CD4-positive, alpha-beta T cell treated with Interleukin-17A for 1 hour (primary cell): ENCODE data around the gene SMARCD3.

Source experiments
- DNase-seq: peaks from one replicate; pipeline ENCODE4 v3.0.0-alpha.2; 2020

SMARCD3 gene

DNA sequence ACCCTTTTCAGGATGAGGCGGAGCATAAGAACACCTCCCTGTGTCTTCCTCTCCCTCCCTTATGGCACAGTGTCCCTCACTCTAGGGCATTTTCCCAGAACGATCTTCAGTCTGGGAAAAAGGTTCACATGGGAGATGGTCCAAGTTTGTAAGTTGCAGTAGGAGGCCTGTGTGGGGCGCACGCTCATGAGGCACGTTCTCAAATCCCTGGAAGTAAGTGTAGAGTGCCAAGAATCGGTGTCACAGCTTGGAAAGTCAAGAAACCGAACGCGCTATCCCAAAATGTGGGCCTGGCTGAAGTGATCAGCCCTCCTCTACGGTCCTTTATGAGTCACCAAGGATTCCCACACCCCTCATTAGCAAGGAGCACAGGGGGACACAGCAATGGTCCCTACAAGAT is 23.9 kb upstream of the SMARCD3 start:
- DNase-seq, result no peak

DNA sequence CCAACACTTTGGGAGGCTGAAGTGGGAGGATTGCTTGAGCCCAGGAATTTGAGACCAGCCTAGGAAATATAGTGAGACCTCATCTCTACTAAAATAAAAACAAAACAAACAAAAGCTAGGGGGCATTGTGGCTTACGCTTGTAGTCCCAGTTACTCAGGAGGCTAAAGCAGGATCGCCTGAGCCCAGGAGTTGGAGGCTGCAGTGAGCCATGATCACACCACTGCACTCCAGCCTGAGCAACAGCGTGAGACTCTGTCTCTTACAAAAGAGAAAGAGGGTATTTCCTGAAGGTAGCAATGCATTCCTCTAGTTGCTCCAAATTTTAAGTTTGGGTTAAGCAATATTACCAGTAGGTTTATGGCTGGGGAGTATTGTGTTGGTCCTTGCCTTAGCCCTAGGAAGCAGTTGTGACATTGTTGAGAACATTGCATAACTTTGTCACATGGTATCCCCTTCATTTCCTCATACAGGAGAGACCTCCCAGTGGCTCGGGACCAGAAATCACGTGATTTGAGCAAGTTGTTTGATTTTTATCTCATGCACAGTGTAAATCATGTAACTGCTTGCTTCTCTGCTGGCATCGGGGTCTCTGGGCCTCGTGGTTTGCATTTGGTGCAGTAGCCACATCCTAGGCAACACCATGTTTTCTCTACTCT is 23.3 kb upstream of the SMARCD3 start:
- DNase-seq, result peak; percentile 29

DNA sequence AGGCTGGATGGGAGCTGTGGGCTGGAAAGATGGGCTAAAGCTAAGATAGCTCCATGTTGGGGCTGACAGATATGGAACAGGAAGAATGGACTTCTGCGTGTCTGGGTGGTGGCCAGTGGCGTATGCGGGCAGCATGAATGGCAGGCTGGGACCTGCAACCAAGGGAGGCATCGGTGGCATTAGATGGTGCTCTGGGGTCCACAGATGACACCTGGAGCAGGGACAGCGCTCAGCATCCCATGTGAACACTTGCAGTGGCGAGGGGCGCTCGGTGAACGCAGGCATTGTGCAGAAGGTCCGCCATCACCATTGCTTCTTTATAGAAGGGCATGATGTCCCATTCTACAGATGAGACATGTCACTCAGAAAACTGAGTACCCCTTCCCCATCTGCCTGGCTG is 21.0 kb upstream of the SMARCD3 start:
- no peak for DNase-seq

DNA sequence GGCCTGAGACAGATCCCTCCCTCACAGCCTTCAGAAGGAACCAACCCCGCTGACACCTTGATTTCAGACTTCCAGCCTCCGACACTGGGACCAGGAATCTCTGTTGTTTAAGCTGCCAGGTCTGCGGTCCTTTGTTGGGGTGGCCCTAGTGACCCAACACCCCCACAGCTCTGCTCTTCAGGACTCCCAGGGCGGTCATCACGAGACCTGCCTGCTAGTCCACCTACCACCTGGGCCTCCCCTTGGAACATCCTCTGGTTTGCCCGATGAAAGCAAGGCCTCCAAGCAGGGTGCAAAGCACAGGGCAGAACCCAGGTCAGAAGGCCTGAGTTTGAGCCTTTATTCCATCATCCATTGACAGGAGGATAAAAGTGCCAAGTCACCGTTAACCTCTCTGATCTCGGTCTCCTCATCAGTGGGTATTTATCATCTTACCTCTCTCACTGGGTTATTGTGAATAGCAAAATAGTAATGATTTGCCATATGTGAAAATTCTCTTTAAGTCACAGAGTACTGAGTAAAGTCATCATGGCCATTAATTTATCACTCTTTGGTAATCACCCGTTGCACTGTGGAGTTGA is 16.9 kb upstream of the SMARCD3 start:
- DNase-seq, result no peak

DNA sequence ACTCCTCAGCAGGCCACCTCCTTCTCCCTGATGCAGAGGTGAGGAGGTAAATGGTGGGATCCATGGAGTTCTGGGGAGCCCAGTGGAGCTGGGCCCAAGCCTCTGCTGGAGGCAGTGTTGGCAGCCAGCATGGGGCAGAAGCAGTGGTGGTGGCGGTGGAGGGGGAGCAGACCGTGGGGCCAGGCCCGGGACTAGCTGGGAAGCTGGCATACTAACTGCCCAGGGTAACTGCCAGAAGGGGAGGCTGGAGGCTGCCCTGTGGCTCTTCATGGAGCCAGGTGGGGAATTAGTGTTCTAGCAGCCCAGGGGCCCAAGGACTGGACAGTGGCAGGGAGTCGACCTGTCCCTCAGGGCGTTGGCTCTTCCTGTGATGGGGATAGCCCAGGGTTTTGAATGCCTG is 16.1 kb upstream of the SMARCD3 start:
- DNase-seq, result no peak

DNA sequence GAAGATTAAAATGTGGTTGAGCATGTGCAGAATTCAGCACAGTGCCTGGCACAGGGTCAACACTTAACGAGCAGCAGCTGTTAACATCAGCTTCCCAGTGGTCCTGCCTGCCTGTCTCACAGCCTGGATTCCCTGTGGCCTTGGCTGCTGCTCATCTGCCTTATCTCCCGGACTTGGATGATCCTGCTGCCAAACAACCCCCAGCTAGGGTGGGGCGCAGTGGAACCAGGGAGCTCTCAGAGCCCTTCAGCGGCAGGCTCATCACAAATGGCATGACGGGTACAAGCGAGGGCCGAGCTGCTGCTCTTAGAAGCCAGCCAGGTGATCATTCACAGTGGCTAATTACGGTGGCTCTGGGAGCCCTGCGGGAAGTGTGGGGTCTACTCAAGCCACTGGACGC is 13.0 kb upstream of the SMARCD3 start:
- DNase-seq, result no peak

DNA sequence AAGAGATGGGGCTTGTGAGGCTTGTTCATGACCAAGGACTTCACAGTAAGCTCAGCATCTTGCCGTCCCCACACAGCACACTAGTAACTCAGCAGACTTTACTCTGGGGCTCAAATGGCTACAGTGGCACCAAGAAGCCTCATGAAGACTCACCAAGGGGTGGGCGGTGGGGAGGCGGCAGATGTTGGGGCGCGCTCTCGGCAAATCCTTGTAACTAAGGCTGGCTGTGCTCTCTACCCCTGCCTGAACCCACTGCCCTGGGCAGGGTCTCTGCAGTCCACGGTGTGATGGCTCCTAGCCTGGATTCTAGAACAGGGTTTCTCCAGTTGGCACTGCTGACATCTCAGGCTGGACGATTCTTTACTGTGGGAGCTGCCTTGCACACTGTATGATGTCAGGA is 12.4 kb upstream of the SMARCD3 start:
- no peak for DNase-seq

DNA sequence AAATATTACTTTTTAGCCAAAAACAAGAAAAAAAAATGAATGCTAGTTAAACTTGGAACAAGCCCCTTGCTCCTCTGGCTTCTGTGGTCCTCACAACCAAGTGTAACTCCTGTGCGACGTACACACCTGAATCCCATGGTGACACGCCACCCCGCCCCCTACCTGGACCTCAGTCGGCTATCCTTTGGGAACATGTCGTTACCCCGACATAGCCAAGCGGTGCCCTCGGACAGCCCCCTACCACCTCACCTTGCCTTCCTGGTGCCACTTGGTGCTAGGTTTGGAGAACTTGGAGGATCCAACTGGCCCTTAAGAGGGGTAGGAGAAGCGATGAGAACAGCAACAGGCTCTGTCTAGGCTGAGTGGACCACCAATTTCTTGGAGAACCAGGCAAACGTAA is 12.0 kb upstream of the SMARCD3 start:
- no peak for DNase-seq

DNA sequence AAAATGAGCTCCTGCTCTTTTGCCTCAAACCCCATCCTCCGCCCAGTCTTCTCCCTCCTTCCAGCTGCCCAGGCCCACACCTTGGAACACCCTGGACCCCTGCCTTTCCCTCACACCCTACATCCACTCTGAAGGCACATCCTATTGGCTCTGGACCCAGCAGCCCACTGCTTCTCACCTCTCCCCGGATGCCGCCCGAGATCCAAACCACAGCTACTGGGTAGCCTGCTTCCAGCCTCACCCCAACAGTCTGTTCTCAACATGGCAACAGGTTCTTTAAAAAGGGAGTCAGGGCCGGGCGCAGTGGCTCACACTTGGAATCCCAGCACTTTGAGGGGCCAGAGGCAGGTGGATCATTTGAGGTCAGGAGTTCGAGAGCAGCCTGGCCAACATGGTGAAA is 9.5 kb upstream of the SMARCD3 start:
- no peak for DNase-seq

DNA sequence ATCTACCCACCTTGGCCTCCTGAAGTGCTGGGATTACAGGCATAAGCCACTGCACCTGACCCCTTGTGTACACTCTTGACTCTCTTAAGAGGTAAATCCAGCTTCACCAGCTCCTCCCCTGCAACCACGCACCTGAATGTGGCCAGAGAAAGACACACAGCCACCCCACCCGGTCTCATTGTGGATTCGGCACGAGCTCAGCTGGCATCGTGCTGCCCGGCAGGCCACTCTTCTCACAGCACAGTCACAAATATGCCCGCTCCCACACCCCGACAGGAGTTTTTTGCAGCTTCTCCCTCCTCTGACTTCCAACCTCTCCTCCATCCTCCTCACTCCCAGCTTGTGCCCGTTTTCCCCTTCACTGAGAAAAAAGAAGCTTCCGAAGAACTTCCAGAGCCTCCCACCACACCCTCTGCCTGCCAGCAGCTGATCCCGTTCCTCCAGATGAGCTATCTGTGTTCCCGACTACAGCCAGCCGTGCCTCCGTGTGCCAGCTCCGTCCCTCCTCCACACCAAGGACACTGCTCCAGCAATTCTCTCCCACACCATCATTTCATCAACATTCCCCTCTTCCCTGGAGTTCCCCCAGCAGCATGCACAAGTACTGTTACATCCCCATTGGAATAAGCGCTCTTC is 8.0 kb upstream of the SMARCD3 start:
- DNase-seq, result no peak

DNA sequence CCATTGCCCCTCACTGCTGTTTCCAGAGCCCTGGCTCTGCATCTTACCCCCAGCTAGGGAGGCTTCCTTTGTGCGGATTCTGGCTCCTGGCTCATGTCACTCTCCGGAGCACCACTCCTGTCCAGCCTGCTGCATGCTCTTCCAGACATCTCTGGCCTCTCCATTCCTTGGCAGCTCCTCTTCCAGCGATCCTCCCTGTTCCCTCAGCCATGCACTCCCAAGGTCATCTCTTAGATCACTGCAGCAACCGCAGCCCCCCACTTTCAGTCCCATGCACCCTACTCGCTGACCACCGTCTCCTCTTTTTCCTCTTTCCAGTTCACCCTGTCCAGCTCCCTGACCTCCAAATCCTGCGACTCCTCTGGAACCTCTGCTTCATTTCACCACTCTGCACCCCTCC is 6.9 kb upstream of the SMARCD3 start:
- DNase-seq, result no peak

DNA sequence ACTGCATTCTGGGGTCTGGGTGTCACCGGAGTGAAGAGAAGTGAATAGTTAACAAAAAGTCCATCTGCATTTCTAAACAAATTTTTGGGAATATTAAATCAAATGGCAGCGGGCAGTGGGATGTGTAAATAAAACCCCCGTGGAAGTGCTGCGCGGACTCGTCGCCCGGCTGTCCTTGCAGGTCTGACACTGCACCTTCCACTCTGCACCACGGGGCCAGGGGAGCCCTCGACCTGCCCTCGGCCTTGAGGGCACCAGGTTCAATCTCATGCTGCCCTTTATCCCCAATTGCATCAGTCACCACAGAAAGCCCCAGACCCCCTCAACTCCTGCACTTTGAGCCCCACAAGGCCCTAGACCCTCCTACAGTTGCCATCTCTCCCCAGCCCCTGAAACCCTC is 6.4 kb upstream of the SMARCD3 start:
- DNase-seq, result no peak

DNA sequence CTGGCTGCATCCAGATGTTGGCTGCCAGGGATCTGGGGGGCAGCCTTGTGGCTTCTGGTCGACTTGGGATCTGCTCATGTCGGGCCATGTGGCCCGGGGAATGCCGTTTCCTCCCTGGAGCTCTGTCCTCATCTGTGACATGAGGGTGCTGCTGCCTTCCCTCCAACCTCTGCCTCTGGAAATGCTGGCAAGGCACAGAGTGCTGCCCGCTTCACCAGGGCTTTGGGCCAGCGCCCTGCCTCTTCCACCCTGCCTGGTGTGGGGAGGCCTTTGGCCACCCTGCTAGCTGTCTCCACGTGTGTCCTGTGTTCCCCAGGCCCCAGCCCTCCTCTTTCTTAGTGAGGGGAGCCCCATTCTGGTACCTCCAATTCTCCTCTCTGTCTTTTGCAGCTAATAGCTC is 5.8 kb upstream of the SMARCD3 start:
- DNase-seq, result no peak

DNA sequence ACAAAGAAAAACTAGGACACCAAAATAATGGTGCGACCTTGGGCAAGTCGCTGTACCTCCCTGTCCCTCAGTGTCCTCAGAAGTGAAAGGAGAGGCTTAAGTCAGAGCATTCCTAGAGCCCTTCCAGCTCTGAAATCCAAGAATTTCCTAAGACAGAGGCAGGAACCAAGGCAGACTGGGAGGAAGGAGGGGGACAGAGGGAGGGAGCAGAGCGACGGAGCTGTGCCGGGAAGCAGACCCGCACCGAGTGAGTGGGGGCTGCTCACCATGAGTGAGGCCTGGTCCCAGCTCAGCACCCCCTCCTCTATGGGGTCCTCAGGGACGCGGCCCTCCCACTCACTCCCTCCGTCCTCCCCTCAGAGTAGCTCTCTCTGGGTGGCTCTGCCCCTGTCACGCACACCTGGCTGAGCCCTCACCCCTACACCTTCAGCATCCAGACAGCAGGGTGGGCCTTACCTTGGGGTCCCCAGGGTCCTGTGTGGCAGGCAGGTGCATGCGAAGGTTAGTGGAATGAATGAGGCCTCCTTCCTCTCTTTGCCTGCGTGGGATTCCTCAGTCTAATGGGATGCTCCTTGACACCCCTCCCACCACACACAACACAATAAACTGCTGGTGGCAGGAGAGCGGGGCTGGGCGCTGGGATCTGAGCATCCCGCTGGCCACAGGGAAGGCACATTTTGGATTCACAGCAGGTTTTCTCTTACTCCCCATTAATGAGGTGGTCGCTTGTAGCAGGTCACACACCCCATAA is 4.6 kb upstream of the SMARCD3 start:
- no peak for DNase-seq

DNA sequence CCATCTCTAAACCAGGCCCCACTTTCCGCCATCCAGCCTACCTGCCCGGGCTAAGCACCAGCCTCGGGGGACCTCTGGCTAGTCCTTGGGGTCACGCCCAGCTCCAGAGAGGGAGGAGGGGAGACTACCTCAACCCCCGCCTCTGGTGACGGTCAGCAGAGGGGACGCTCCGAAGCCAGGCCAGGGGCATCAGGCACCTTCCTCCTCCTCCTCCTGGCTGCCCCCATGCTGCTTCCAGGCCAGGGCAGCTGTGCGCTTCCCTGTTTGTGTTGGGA is 4.0 kb upstream of the SMARCD3 start:
- DNase-seq, result no peak

DNA sequence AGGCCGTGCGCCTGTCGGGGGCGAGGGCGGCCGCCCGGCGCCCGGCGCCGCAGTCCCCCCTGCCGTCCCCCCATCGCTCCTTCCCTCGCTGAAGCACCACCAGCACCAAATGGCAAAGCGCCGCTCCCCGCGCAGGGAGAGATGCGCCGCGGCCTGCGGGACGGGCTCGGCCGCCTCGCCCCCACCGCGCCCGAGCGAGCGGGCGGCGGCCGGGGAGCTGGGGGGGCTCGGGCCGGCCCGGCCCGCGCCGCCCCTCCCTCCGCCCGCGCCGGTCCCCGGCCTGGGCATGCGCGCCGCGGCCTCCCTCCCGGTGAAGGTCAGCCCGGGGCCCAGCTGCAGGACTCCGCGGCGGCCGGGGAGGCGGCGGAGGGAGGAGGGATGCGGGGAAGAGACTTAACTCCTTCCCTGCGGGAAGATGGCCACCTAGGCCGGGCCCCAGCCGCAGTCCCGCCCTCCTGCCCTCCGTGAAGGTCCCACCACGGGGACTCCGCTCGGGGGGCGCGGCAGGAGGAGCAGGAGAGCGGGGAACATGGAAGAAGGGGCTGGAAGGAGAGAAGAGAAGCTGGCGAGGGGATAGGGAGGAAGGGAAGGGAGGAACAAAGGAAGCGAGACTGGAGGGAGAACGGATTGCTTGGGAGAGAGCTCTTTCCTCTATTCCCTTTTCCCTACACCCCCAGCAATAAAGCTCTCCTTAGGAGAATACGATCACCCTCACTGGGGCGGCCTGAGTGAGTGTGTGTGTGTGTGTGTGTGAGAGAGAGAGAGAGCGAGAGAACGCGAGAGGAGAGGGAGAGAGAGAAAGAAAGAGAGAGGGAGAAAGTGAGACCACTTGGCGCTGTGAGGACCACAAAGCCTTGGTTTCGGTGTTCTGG is 3.4 kb upstream of the SMARCD3 start:
- DNase-seq, result peak; percentile 32

DNA sequence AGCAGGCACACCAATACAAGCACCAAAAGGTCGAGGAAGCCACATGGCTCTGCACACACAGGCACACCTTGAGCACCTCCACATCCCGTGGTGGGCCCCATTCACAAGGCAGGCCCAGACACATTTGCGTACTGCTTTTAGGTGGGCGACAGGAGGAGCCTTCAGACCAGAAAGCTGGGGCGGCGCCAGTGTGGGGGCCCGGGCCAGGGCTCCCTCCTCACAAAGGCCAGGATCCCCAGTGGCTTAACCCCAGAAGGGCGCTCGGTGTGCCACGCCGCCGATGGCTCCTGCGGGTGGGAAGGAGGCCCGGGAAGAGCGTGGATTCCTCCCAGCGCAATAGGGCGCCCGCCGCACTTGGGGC is 2.8 kb upstream of the SMARCD3 start:
- DNase-seq, result no peak

DNA sequence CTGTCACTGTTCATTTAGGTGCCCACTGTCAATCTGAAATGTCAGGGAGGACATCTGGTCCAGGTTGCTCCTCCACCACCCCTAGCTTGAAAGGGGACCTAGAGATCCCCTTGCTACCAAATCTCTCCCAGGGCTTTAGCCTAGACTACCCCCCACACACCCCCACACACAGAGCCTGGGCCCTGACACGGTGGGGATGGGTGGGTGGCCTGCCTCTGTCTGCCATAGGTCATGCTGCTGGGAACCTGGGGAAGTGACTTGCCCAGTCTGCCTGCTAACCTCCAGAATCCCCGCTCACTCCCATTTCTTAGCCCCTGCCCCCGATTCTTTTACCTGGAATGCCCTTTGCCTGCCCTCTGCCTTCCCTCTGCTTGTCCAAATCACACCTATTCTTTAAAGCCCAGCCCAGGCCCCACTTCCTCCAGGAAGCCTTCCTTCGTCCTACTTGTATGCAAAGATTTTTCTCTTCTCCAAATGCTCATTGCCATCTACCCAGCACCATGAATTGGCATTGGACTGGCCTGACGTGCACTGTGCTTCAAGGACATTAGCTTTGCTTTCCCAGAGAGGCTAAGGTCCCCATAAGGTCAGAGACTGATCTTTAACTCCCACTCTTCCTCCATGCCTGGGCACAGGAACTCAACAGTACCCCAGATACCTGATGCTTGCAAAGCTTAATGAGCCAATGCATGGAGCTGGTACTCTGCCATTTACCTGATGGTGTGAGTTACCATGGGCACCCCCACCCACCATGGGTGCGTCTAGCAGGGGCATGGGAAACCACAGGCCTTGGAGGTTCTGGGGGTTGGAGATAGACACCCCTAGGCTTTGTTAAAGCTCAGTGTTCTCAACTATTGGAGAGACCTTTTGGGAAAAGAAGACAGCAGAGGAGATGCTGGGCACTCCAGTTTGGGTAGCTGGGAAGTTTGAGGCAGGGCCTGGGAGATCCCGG is 2.0 kb upstream of the SMARCD3 start:
- DNase-seq, result no peak

DNA sequence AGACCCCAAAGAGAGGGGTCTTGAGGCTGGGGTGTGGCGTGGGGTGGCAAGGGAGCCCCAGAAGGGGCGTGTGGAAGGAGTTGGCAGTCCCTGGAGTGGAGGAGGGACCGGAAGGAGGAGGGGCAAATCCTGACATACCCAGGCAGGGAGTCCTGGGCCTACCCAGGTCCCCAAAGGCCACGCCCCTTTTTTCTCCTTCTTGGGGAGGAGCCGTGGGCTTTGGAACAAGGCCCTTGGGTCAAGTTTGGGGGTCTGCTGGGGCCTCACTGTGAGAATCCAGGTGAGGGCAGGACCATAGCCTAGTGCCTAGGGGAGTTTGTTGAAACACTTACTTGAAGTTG is 1.2 kb upstream of the SMARCD3 start:
- DNase-seq, result no peak

DNA sequence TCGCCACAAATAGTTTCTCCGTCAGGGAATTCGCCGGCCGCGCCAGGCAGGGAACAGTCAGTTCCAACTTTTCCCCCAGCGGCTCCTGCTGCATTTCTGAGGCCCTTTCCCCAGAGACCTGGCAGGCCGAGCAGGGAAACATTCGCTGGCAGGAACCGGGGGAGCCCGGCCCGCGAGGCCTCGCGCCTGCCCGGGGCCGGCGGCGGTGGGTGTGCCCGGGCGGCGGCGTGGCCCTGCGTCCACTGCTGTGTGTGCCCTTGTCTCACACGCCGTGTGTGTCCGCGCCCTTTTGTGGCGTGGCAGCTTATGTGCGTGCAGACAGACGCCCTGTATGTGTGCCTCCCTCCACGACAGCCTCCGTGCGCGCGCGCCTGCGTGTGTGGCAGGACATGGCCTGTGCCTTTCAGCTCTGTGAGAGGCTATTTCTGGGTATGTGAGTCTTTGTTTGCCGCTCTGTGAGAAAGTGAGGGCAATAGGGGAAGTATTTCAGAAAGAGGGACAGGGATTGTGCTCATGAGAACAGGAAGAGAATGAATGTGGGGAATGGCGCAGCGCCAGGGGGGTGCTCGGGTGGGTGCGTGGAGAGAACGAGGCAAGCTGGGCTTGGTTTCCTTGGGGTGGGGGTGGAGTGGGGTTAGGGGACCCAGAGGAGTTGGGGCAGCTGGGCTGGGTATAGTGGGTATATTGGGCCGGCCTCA is 689 bp upstream of the SMARCD3 start:
- peak; percentile 39 for DNase-seq

DNA sequence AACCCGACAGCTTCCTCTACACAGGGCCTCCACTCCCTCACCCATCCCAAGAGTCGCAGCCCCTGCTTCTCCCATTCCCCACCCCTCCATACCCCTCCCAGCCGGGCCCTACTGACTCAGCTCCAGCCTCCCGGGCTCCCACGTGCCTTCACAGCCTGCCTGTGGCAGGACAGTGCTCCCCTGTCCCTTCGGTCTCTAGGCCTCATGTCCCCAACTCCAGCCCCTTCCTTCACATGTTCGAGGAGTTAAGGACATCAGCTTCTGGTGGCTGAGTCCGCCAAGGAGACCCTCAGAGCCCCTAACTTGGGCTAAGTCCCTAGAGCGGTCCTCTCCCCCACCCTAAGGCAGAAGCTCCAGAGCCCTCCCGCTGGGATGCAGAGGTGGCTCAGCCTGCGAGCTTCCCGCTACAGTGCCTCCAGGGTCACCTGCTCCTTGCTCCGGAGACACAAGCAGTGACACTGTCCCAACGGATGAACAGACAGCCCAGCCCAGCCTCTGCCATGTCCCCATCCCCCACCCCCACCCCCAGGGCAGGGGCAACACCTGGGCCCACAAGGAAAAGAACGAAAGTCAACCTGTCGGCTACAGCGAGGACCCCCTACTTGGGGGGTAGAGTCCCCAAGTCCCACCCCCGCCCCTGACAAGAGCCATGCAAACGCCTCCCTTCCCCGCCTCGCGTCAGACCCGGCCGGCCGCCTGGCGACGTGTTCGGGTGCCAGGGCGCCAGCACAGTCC is 716 bp downstream of the SMARCD3 start:
- no peak for DNase-seq
